DMS 273 (cell line): ENCODE measurements around the gene PTTG1IP.
A peak's percentile ranks its signal among the peaks of the same experiment; 100 is the strongest.

Experiments used
- DNase-seq: peaks from one replicate; lab custom pipeline; 2025; ENCODE audit not compliant: unreplicated experiment; lab: John Stamatoyannopoulos, UW

The PTTG1IP gene

DNA sequence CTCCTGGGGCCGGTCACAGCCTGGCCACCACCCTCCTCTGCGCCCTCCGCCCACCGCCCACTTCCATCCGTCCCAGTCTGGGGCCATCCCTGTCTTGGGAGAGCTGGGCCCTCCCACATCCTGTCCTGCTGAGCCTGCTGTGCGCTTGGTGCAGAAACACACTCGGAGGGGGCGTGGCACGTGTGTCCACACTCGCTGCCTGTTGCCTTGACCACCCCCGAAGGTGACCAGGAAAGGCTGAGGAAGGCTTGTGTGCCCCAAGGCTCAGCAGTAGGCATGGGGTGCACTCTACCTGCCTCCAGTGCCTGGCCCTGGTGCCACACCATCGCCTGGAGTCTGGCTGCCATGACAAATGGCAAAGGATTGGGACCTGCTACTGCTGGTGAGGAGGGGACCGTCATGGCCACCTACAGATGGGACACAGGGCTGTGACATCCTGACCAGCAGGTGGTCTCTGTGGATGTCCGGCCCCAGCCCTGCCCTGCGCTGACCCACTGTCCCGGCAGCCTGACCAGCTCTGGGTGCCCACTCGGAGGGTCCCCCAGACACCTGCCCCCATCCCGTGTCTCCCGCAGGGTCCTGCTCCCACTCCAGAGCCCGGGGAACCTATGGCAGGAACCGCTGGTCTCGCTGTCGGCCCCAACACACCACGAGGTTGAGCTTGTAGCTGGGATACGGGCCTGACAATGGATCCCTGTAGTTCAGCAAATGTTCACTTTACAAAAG is 23.2 kb upstream of the PTTG1IP start:
- DNase-seq: no peak

DNA sequence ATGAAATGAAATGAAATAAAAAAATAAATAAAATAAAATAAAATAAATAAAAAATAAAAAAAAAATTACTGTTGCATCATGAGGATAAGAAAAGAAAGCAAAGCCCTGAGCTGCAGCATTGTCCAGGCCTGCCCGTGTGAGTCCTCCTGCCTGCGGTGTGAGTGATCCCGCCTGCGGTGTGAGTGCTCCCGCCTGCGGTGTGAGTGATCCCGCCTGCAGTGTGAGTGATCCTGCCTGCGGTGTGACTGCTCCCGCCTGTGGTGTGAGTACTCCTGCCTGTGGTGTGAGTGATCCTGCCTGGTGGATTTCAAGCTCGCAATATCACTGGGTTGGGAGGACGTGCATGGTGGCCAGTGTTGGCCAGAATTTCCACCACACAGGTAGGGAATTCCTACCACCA is 22.4 kb upstream of the PTTG1IP start:
- no peak for DNase-seq

DNA sequence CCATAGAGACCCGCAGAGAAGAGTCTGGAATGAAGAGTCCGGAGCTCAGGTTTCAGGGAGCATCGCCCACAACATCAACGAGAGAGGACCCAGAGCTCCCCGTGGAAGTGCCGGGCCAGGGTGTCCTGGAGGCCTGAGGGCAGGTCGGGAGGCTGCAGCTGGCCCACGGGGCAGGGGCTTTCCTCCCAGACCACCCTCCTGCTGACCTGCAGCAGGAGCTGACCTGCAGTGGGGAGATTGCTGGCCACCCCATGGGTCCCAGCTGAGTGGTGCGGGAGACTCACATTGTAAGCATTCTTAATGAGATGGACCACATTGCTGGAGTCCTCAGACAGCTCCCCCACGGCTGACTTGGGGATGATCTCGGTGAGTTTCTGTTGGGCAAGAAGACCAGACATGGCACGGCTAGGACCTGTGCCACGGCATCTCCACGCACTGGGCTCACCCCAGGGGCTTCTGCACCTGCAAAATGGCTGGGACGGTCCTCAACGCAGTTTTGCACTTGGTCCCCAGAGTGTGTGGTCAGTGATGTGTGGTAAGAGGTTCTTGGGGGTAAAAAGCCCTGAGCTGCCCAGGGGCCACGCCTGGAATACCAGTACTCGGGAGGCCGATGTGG is 21.3 kb upstream of the PTTG1IP start:
- DNase-seq: no peak

DNA sequence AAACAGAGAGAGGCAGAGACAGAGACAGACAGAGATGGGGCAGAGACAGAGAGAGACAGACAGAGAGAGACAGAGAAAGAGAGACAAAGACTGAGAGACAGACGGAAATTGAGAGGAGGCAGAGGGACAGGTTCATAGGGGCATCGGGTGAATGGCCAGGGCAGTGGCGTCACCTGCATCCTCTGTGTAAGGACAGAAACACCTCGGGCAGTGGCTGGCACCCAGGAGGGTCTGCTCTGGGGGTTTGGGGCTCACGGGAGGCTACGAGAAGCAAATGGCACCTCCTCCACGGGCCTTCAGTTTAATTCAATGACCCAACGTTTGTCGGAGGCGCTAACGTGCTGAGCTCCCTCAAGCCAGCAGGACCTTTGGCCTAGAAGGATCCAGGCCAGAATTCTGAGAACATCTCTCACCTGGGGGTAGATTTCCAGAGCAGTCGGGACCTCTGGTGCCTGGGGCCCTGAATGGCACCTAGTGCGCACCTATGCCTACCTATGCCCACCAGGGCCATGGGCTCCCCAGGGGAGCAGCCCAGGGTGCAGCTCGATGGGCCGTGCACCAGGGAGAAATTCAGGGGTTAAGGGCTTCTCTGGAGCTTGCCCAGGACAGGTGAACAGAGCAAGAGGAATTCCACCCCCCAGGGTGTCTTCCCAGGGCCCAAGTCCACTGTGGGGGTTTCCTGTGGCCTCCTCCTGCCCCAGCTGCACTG is 20.6 kb upstream of the PTTG1IP start:
- no peak for DNase-seq

DNA sequence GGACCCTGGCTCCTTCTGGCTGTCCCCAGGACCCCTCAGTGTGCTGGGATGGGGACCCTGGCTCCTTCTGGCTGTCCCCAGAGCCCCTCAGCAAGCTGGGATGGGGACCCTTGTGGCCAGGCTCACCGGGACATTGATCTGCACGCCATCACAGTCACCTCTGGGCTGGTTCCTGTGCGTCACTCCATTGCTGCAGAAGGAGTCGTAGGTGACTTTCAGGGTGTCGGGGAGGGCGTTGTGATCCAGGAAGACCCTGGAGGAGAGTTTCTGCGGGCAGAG is 19.7 kb upstream of the PTTG1IP start:
- DNase-seq: no peak

DNA sequence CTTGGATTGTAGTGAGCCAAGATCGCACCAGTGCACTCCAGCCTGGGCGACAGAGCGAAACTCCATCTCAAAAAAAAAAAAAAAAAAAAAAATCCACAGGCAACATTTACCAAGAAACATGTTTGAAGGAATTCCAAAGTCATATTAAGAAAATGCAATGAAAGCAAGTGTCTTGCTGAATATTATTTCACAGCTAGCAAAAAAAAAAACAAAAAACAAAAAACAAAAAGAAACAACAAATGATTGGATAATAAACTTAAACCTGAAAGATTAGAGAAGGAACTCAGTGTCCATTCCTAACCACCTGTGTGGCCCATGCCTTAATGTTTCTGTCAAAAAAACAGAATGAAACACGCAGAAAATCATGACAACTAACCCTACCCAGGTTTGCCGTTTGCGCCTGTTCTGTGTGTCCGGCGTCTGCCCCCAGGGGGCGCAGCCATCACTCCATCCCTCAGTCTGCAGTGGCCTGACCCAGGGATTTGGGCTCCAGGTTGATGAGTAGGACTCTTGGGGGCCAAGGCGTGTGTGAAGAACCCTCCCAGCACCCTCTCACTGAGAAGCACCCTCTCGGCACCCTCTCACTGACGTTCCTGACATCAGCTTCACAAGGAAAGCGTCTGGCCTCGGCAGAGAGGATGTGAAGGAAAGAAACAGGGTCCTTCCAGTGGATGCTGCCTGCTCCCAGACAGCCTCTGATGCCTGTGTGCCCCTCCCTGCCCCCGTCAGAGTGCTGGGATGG is 19.2 kb upstream of the PTTG1IP start:
- peak; percentile 81 for DNase-seq

DNA sequence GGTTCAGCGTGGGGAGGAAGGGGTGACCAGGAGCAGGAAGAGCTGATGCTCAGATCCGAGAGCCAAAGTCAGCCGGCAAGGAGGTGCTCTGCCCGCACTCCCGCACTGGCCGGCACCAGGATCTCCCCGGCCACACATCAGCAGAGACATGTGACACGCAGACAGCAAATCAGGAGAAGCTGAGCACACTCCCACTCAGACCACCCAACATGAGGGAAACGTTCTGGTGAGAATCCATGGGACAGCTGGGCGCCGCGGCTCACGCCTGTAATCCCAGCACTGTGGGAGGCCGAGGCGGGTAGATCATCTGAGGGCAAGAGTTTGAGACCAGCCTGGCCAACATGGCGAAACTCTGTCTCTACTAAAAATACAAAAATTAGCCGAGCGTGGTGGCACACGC is 18.6 kb upstream of the PTTG1IP start:
- DNase-seq: no peak

DNA sequence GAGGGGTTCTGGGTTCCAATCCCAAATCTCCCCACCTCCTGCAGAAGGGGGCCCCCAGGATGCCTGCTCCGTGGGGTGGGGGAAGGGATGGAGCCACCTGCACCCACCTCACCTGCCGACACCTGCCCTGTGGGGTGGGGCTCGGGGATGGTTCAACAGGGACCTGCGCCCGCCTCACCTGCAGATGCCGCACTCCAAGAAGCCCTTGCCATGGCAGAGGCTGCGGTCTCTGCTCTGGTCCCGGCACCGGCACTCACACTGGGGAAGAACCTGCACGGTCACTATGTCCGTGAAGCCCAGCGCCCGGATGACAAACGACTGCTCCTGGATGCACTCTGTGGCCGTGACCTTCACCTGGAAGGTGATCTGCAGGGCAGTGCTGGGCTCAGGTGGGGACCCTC is 18.1 kb upstream of the PTTG1IP start:
- no peak for DNase-seq

DNA sequence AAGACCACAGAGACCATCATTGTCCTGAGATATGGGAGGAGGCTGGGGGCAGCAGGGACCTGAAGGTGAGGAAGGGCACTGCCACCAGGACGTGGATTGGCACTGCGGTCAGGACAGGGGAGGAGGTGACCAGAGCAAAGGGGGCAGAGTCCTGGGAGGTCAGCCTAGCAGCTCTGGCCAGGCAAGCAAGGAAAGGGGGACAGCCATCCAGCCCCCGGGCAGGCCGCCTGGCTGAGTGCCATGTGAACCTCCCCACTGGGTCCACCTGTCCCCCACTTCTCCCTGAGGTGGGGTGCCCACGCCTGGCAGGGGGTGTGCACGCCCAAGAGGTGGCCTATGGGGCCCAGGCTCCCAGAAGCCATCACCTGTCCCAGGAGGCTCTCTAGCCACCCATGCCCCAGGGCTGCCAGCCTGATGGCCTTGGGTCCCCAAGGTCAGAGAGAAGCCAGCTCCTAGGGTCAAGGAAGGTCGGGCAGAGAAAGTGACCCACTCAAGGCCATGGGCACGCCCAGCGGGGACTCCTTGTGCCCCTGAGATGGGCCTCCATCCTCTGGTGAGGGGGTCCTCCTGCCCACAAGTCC is 17.6 kb upstream of the PTTG1IP start:
- DNase-seq: no peak

DNA sequence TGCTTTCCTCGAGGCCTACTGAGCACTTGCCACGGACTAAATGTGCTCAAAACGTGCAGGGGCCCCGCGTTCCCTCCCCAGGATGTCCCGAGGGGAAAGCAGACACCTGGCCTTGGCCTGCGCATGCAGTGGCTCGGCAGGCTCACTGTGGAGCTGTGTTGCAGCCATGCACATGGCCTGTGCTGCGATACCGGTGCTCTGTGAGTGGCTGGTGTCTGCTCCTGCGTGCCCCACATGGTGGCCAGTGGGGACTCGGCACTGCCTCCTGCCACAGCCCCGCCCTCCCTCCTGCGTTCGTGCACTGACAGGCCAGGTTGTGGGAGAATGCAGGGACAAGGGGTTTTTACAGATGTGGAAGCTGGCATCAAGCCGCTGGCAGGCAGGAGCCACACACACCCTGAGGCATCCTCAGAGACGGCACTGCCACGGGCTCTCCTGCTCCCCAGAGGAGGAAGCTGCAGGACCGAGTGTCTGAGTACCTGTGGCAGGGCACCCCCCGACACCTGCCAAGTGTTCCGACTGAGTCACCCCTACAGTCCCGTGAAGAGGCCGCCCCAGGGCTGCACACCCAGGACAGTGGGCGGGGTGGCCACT is 16.9 kb upstream of the PTTG1IP start:
- peak; percentile 36 for DNase-seq

DNA sequence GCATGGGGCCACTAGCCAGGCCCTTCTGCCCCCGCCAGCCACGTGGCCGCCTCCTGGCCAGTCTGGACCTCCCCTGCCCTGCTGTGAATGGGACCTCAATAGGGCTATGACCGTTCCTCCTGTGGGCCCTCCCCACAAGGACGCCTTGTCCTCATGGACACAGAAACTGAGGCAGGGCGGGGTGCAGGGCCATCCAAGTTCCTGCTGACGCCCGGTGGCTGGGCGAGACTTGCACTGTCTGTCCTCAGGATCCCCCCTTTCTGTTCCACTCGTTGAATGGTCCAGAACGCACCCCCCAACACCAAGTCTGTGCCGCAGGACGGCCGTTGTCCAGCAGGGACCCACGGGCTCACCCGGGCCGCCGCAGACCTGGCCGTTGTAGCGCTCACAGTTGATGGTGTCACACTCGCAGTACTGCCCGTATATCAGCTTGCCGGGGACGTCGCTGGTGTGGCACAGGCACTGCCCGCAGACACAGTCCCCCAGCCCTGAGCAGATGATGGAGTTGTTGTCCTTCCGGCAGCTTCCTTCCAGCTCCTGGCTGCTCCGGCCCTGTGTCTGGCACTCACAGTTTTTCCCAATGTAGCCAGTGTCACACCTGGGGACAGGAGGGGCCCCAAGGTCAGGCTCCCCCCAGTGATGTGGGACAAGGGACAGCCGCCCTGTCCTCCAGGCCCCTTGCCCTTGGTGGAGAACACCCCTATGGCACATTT is 16.3 kb upstream of the PTTG1IP start:
- DNase-seq: no peak

DNA sequence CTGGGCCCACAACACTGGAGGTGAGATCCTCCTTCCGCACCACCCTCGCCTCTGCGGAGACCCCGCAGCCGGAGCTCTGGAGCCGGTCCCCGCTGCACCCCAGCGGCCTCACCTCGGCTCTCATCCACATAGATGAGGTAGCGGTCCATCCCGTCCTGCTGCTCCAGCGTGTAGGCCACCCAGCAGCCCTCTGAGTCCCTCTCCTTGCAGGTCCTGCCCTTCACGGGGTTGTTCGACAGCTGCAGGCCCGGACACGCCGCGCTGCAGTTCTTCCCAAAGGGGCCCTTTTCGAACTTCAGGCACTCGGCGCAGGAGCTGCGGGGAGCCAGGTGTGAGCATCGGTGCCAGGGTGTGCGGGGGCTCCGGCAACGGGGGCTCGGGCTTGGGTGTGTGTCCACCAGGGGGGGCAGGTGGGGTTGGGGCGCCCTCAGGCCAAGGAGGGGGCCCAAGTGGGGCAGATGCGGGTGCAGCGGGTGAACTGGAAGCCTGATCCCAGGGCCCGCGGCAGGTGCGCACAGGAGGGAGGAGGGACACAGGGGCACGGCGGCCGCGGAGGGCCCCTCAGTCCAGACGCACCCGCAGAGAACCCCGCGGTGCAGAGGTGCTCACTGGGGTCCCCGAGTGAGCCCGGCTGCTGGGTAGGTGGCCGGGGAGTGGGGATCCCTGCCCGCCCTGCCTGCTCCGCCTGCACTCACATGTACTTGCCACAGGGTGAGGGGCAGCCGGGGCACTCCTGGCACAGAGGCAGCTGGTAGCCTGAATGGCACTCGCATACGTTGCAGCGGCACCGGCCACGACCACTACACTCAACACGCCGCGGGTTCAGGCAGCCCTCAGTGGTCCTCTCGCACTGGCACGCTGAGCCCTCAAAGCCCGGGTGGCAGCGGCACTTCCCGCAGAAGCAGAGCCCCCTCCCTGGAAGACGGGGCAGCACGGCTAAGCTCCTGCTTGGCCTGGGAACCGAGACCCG is 15.4 kb upstream of the PTTG1IP start:
- no peak for DNase-seq

DNA sequence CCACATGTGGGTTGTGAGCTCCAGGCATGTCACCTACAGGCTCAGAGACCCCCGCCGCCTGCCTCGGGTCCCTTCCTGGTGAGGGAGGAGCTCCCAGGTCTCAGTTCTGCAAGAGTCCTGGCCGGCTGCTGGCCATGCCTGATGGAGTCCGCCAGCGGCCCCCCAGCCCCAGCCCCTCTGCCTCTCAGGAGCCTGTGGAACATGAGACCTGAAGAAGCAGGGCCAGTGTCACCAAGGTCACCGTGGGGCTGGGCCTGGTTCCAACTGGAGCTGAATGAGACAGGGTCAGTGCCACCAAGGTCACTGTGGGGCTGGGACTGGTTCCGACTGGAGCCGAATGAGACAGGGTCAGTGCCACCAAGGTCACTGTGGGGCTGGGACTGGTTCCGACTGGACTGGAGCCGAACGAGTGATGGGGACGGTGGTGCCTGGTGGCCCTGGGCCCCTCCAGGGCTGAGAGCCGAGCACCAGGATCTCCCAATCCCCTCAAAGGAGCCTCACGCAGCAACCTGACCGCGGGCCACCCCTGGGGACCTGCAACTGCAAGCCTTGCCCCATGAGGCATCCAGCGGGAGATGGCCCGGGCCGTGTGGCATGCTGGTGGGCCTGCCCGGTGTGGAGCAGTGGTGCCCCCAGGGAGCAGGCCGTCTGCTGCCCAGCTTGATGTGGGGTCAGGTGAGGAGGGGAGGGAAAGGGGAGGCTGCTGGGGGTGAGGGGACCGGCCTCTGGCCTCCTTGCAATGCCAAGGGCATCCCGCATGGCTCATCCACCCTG is 14.5 kb upstream of the PTTG1IP start:
- no peak for DNase-seq

DNA sequence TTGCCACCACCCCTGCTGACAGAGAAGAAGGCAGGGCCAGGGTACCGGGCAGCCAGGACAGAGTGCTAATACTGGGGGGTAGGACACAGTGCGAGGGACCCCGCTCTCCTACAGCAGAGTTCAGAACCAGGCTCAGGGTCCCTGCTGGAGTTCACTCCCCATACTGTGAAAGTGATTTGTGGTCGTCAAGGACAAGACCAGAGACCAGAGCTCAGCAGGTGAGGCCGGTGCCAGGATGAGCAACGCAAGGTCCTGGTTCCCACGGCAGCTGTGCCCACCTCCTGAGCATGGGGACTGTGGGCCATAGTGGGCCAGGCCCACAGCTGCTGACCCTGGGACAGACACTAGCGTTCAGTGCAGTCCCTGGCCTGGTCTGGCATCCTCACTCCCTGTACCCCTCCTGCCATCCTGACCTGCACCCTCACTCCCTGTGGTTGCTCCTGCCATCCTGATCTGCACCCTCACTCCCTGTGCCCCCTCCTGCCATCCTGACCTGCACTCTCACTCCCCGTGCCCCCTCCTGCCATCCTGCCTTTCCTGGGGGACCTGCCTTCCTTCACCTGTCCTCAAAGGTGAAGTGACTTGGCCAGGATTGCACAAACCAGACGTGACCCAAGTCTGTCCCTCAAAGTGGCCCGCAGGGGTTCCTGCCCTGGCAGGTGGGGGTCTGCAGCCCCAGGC is 13.8 kb upstream of the PTTG1IP start:
- DNase-seq: no peak

DNA sequence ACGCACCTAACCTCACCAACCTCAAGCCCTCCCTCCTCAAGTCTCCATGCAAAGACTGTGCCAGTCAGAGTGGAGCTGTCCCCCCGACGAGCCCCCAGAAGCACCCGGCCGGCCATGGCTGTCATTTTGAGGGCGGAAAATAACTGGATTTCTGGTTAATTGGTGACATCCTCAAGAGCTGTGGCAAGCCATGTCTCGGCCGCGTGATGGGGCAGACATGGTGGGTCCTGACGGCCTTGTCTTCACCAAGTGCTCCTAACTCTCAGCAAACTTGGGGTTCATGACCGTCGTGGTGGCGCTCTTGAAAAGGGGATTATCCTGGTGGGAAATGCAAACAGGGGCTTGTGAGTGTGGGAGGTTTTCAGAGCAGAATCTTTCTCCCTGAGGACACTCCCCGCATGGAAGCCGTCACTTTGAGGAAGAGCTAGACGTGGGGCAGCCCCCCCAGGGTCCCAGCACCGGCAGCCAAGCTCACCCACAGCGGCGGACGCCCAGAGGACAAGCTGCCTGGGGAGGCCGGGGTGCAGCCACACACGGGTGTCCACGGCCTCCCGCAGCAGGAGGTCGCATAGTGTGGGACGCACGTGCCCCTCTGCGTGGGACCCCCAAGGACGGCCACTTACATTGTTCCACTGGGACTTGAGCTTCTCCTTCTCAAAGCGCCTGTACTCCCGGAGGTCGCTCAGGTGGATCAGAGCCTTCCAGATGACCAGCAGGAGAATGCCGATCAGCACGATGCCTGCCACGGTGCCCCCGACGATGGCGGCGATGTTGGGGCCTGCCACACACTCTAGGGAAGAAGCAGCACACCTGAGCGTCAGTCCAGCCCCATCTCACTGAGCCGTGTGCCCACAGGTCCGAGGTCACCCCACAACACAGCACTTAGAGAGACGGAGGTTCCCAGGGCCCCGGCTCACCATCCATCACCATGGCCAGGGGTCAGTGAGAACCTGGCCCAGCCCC is 12.9 kb upstream of the PTTG1IP start:
- DNase-seq: no peak

DNA sequence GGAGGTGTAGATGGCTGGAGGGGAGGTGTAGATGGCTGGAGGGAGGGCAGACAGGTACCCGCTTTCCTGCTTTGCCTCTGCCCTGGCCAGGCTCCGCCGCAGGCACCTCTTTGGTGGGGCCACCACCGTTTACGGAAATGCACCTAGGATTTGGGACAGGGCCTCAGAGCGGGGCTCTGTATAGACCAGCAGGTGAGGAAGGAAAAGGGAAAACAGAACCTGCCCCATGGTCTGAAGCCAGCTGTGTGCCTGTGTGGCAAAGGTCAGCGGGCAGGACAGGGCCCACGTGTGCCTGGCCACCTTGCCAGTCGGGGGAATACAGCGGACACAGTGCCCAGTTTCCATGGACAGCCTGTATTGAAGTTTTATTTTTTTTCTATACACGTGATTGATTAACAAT is 12.1 kb upstream of the PTTG1IP start:
- no peak for DNase-seq

DNA sequence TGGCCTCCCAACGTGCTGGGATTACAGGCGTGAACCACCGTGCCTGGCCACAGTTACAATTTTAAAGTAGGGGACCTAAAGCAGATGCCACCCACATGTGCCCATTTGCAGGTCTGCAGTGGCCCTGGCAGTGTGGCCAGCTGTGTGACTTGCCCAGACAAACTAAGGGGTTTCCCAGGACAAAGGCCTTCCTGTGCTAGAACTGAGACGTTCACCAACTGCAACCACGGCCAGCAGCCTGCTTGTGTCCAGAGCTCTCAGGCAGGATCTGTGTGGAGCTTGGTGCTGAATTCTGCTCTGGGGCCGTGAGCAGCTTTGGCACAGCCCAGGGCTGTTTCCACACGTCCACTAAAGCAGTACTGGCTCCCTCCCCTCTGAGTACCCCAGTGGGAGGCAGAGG is 10.6 kb upstream of the PTTG1IP start:
- no peak for DNase-seq
